Mesenchymal stem cell (in vitro differentiated cells and primary cell): ENCODE results near the gene ITPRIPL2.

Experiments
- DNase-seq: peaks from one replicate; pipeline ENCODE4 v3.0.0-alpha.2; 2013
- H2AFZ ChIP-seq: one replicate; pipeline ENCODE4 v1.6.1; 2013; ENCODE audit warnings: low read depth, mild to moderate bottlenecking, control low read depth, inconsistent platforms, low read length, moderate library complexity
- H2AK5ac ChIP-seq: 2 replicates; pipeline ENCODE4 v1.6.1; 2013; ENCODE audit warnings: low read length, moderate library complexity, mild to moderate bottlenecking, inconsistent platforms; ENCODE audit not compliant: severe bottlenecking
- H2BK120ac ChIP-seq: one replicate; pipeline ENCODE4 v1.6.1; 2013; ENCODE audit warnings: low read depth, mild to moderate bottlenecking, inconsistent platforms, low read length, moderate library complexity
- H2BK12ac ChIP-seq, 2 experiments: one replicate each; pipeline ENCODE4 v1.6.1; 2013; ENCODE audit warnings: inconsistent platforms in 2 of 2, low read length in 2 of 2, mild to moderate bottlenecking in 2 of 2, moderate library complexity in 2 of 2, control low read depth in 1 of 2
- H2BK15ac ChIP-seq: one replicate; pipeline ENCODE4 v1.6.1; 2013; ENCODE audit warnings: mild to moderate bottlenecking, low read depth, inconsistent platforms; ENCODE audit not compliant: poor library complexity, severe bottlenecking
- H2BK5ac ChIP-seq: 2 replicates; pipeline ENCODE4 v1.6.1; 2013; ENCODE audit warnings: low read depth, mild to moderate bottlenecking, low read length, control low read depth, inconsistent platforms; ENCODE audit not compliant: poor library complexity, severe bottlenecking
- H3K14ac ChIP-seq, 2 experiments: one replicate each; pipeline ENCODE4 v1.6.1; 2013; ENCODE audit warnings: inconsistent platforms in 2 of 2, low read length in 2 of 2, control low read depth in 1 of 2, mild to moderate bottlenecking in 1 of 2, moderate library complexity in 1 of 2
- H3K18ac ChIP-seq, 2 experiments: one replicate each; pipeline ENCODE4 v1.6.1; 2013; ENCODE audit warnings: inconsistent platforms in 2 of 2, low read length in 2 of 2, control low read depth in 1 of 2, low read depth in 1 of 2, mild to moderate bottlenecking in 1 of 2
- H3K23ac ChIP-seq, 2 experiments: one replicate each; pipeline ENCODE4 v1.6.1; 2013; ENCODE audit warnings: inconsistent platforms in 2 of 2, low read length in 2 of 2, mild to moderate bottlenecking in 2 of 2, moderate library complexity in 2 of 2, control low read depth in 1 of 2
- H3K27ac ChIP-seq: 2 replicates; pipeline ENCODE4 v1.5.1; 2013; ENCODE audit warnings: mild to moderate bottlenecking, moderate library complexity, low read length, control low read depth, inconsistent platforms; ENCODE audit not compliant: poor library complexity, severe bottlenecking
- H3K27me3 ChIP-seq, 2 experiments: 2 replicates each; pipeline versions ENCODE4 v1.6.1 to v1.7.0; 2013; ENCODE audit warnings: low read length in 2 of 2, mild to moderate bottlenecking in 2 of 2, moderate library complexity in 2 of 2, control low read depth in 1 of 2, inconsistent platforms in 1 of 2; ENCODE audit not compliant: control insufficient read depth in 1 of 2, insufficient read depth in 1 of 2
- H3K36me3 ChIP-seq, 2 experiments: 2 replicates each; pipeline versions ENCODE4 v1.6.1 to v1.7.0; 2013; ENCODE audit warnings: low read length in 2 of 2, control low read depth in 1 of 2, inconsistent platforms in 1 of 2, low read depth in 1 of 2, mild to moderate bottlenecking in 1 of 2; ENCODE audit not compliant: insufficient read depth in 2 of 2, control insufficient read depth in 1 of 2
- H3K4ac ChIP-seq, 2 experiments: one replicate each; pipeline ENCODE4 v1.6.1; 2013; ENCODE audit warnings: inconsistent platforms in 2 of 2, low read length in 2 of 2, mild to moderate bottlenecking in 2 of 2, moderate library complexity in 2 of 2, control low read depth in 1 of 2, low read depth in 1 of 2
- H3K4me1 ChIP-seq: 2 replicates; pipeline ENCODE4 v1.6.1; 2013; ENCODE audit warnings: low read depth, low read length, control low read depth; ENCODE audit not compliant: control insufficient read depth, insufficient read depth
- H3K4me2 ChIP-seq: 2 replicates; pipeline ENCODE4 v1.6.1; 2013; ENCODE audit warnings: low read length, mild to moderate bottlenecking, inconsistent platforms; ENCODE audit not compliant: poor library complexity, severe bottlenecking
- H3K4me3 ChIP-seq, 2 experiments: 2 replicates each; pipeline versions ENCODE4 v1.5.1 to v1.7.0; 2013; ENCODE audit warnings: low read length in 2 of 2, mild to moderate bottlenecking in 2 of 2, control low read depth in 1 of 2, low read depth in 1 of 2; ENCODE audit not compliant: insufficient read depth in 1 of 2
- H3K79me1 ChIP-seq: replicated peaks from 2 replicates; pipeline ENCODE4 v1.6.1; 2013; ENCODE audit warnings: mild to moderate bottlenecking, control low read depth, low read length, inconsistent platforms; ENCODE audit not compliant: poor library complexity, severe bottlenecking
- H3K9ac ChIP-seq: 2 replicates; pipeline ENCODE4 v1.7.0; 2013; ENCODE audit warnings: mild to moderate bottlenecking, low read length, moderate library complexity
- H3K9me3 ChIP-seq: 2 replicates; pipeline ENCODE4 v1.7.0; 2013; ENCODE audit warnings: mild to moderate bottlenecking, low read length; ENCODE audit not compliant: control insufficient read depth
- H4K8ac ChIP-seq: one replicate; pipeline ENCODE4 v1.6.1; 2013; ENCODE audit warnings: inconsistent platforms, mild to moderate bottlenecking, low read length, moderate library complexity
- H4K91ac ChIP-seq: one replicate; pipeline ENCODE4 v1.6.1; 2013; ENCODE audit warnings: mild to moderate bottlenecking, low read length, inconsistent platforms
- WGBS: methylation state at CpG from one replicate; pipeline ENCODE4 v1.1.7; 2013; ENCODE audit warnings: mixed read lengths; 5-methylcytosine and 5-hydroxymethylcytosine counted together

ITPRIPL2 gene

GRCh38 chr16:19114359-19115147 lies 789 bp downstream of the ITPRIPL2 start:
- H3K4me2 ChIP-seq: peak overlapping the region; percentile 82
- H3K14ac ChIP-seq: peak overlapping the region; percentile 92 to 94
- H3K27ac ChIP-seq: no peak overlapping the region
- H3K4me3 ChIP-seq: peak overlapping the region; percentile 70 to 87
- peak overlapping the region; percentile 46 for H2BK5ac ChIP-seq
- WGBS: 20% methylated on average over 79 of the region's 80 CpGs
- no peak overlapping the region for H2AK5ac ChIP-seq
- H2AFZ ChIP-seq: peak overlapping the region; percentile 67
- peaks cover 13 to 24% of the 10 kb centered on the region in 2 experiments for H3K36me3 ChIP-seq
- H3K4me1 ChIP-seq: peaks cover 26% of the 10 kb centered on the region
- H2BK12ac ChIP-seq: peak overlapping the region; percentile 32 to 50
- H3K18ac ChIP-seq: peak overlapping the region; percentile 92 to 95
- no peaks in the 10 kb centered on the region for H3K27me3 ChIP-seq
- H2BK120ac ChIP-seq: peak overlapping the region; percentile 98
- no peaks in the 10 kb centered on the region for H3K79me1 ChIP-seq
- peak; percentile 71 for DNase-seq
- H4K8ac ChIP-seq: peak overlapping the region; percentile 98
- H4K91ac ChIP-seq: peak overlapping the region; percentile 93
- no peaks in the 10 kb centered on the region for H3K9me3 ChIP-seq
- peak overlapping the region; percentile 92 for H3K9ac ChIP-seq
- peak overlapping the region; percentile 89 for H2BK15ac ChIP-seq
- peak overlapping the region; percentile 96 for H3K4ac ChIP-seq
- peak overlapping the region in 1 of 2 experiments; percentile 73 for H3K23ac ChIP-seq

- Histone ChIP-seq H3K9ac (peak overlapping the region; percentile 92), H3K27ac (no peak overlapping the region), H4K8ac (peak overlapping the region; percentile 59), H3K18ac (peak overlapping the region; percentile 59 to 95), H3K4me1 (peaks cover 29% of the 10 kb centered on the region), H3K14ac (peak overlapping the region in 1 of 2 experiments; percentile 38), H3K9me3 (no peaks in the 10 kb centered on the region), H3K36me3 (peaks cover 17 to 24% of the 10 kb centered on the region in 2 experiments), H2BK5ac (no peak overlapping the region), H3K4me3 (peak overlapping the region in 1 of 2 experiments; percentile 87), H3K4me2 (peak overlapping the region; percentile 82), H3K27me3 (no peaks in the 10 kb centered on the region), H2BK120ac (no peak overlapping the region), H3K79me1 (peaks cover 4% of the 10 kb centered on the region), H4K91ac (peak overlapping the region; percentile 23), H3K23ac (peak overlapping the region in 1 of 2 experiments; percentile 17), H3K4ac (peak overlapping the region; percentile 17 to 96), H2AK5ac (no peak overlapping the region), H2BK12ac (peak overlapping the region; percentile 32 to 50), H2BK15ac (no peak overlapping the region), H2AFZ (no peak overlapping the region)
- WGBS: 94% methylated on average over 43 of the region's 50 CpGs
- DNase-seq: no peak
Measured at GRCh38 chr16:19115148-19116021, 1.6 kb downstream of the ITPRIPL2 start.

- DNase-seq: peak; percentile 47
- Histone ChIP-seq H3K9ac (peak overlapping the region; percentile 92), H3K79me1 (peaks cover 9% of the 10 kb centered on the region), H3K27ac (peak overlapping the region; percentile 2), H3K4me3 (peak overlapping the region in 1 of 2 experiments; percentile 87), H2BK120ac (no peak overlapping the region), H3K14ac (no peak overlapping the region), H3K4me1 (peaks cover 29% of the 10 kb centered on the region), H2AFZ (no peak overlapping the region), H4K91ac (no peak overlapping the region), H3K27me3 (no peaks in the 10 kb centered on the region), H2BK15ac (no peak overlapping the region), H3K18ac (peak overlapping the region in 1 of 2 experiments; percentile 28), H3K36me3 (peaks cover 21 to 31% of the 10 kb centered on the region in 2 experiments), H3K4ac (no peak overlapping the region), H4K8ac (no peak overlapping the region), H3K4me2 (peak overlapping the region; percentile 18), H3K23ac (no peak overlapping the region), H2AK5ac (no peak overlapping the region), H3K9me3 (no peaks in the 10 kb centered on the region), H2BK5ac (no peak overlapping the region), H2BK12ac (peak overlapping the region in 1 of 2 experiments; percentile 21)
- WGBS: 71% methylated on average over 6 of the region's 6 CpGs
Measured at GRCh38 chr16:19116711-19117449, 3.1 kb downstream of the ITPRIPL2 start.
